ENCODE measurements around the gene NME3. TPM values are rescaled to one million over a fixed set of nuclear protein-coding genes. Genes with fewer than 3 reads are reported as not detected.

The NME3 gene
- total and polyA plus RNA-seq, 9 of the 15 experiments (the other 6 are each of a cell fraction or from before 2014, with no cell fraction given), result 0.68 to 76.3 (median 11.5) TPM

DNA sequence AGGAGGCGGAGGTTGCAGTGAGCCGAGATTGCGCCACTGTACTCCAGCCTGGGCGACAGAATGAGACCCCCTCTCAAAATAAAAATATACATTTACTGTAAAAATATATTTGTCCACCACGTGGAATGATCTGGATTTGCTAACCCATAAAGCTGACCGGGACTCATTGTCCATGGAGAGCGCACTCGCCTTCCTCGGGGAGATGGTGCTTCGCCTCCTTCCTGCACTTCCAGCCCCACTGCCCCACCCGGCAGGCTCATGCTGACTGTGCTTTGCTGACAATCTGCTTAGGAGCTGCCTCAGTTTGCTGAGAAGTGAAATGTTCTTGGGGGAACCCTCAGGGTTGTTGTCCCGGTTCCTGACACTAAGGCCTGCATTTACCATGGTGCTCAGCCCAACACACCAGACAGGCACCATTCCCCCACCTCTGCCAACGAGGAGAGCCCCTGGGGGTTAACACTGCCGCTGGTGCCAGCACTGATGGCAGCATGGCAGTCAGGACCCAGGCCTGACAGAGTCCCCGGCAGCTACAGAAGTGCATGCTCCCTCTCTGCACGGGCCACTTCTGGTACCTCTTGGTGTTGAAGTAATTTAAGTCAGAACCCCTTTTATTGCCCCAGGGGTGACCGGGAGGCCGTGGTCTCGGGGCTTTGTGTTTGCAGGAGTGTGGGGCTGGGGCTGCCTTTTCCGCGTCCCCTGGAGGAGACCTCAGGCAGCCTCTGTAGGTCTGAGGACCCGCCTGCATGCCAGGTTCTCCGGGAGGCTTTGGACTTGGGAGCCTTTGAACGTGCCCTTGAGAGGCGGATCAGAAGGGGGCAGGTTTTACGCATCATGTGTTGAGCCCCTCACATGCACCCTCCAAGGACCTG, 13.9 kb upstream of the NME3 start:
- Histone ChIP-seq H3K4me3 (no peak overlapping the region), H2AFZ (ENCODE audit: low read depth, low read length) (no peak overlapping the region), H3K9me3 (replicated peaks; ENCODE audit: control insufficient read depth, insufficient read depth, low read depth, low read length) (no peaks in the 10 kb centered on the region), H3K27me3 (ENCODE audit: control insufficient read depth in 2 of 2, insufficient read depth in 2 of 2, low read length in 2 of 2) (no peaks in the 10 kb centered on the region), H3K4me1 (replicated peaks in 1 of 2; ENCODE audit: control insufficient read depth in 2 of 2, insufficient read depth in 2 of 2, low read length in 2 of 2) (peaks cover 4 to 81% of the 10 kb centered on the region in 2 experiments; a peak in 3 of 5 replicates), H3K9ac (ENCODE audit: insufficient read depth in 1 of 2, low read depth in 2 of 2, low read length in 2 of 2) (peak overlapping the region in 1 of 2 experiments; percentile 58; a peak in 2 of 4 replicates), H3K79me2 (ENCODE audit: control insufficient read depth, insufficient read depth, low read length) (peaks cover 53% of the 10 kb centered on the region), H3K9me1 (ENCODE audit: control insufficient read depth, insufficient read depth, low read length) (no peaks in the 10 kb centered on the region), H3K36me3 (ENCODE audit: control insufficient read depth, insufficient read depth, low read length) (peaks cover 63% of the 10 kb centered on the region; the same call in 1 of the 3 replicates), H3K27ac (ENCODE audit: extremely low read depth, low read depth, low read length) (no peak overlapping the region), H3K4me2 (ENCODE audit: insufficient read depth, low read length) (no peak overlapping the region), H4K20me1 (replicated peaks; ENCODE audit: control insufficient read depth, insufficient read depth, low read length) (peaks cover 3% of the 10 kb centered on the region; the same call in 1 of the 2 replicates)
- FAIRE-seq (no peak), DNase-seq (ENCODE audit: extremely low read depth in 1 of 4, low spot score in 3 of 4) (no peak), ATAC-seq (no peak)
- no TSS peak for BruUV-seq (replicated peaks)
- WGBS (ENCODE audit: insufficient coverage, low coverage, missing lambda C conversion rate), result 94% methylated on average over 18 of the region's 26 CpGs
- CTCF ChIA-PET (ENCODE audit: low intra/inter-chr PET ratio), result no interaction called here
- POLR2A ChIA-PET, result interaction anchor here (0.7 to 0.9 kb wide), 2 partner anchors 8 to 9 kb away, joined by 3 to 5 read pairs; no protein-coding TSS in a partner anchor
- in situ Hi-C loops (cut with MboI) (loop anchor here (5.0 kb wide), 1 partner anchor 147 kb away; no protein-coding TSS in a partner anchor), intact Hi-C loops (cut with micrococcal nuclease) (loop anchor here (5.0 kb wide), 1 partner anchor 173 kb away; the partner anchor contains the start of genes CRAMP1 and IFT140)
- TF ChIP-seq, protein P1, sequence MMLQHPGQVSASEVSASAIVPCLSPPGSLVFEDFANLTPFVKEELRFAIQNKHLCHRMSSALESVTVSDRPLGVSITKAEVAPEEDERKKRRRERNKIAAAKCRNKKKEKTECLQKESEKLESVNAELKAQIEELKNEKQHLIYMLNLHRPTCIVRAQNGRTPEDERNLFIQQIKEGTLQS (IDR thresholded peaks at IDR 0.05), result no peak
- TF ChIP-seq, protein P1 (CRISPR knock-in tag; conservative IDR thresholded peaks at IDR 0.05), result no peak
- no peak for TF ChIP-seq POLR2AphosphoS2 (IDR thresholded peaks at IDR 0.05; ENCODE audit: low read length)
- TF ChIP-seq DIDO1 (tag; IDR thresholded peaks at IDR 0.05; ENCODE audit: low read depth), result no peak
- TF ChIP-seq, protein P2, sequence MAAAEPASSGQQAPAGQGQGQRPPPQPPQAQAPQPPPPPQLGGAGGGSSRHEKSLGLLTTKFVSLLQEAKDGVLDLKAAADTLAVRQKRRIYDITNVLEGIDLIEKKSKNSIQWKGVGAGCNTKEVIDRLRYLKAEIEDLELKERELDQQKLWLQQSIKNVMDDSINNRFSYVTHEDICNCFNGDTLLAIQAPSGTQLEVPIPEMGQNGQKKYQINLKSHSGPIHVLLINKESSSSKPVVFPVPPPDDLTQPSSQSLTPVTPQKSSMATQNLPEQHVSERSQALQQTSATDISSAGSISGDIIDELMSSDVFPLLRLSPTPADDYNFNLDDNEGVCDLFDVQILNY (CRISPR knock-in tag; IDR thresholded peaks at IDR 0.05), result no peak
- TF ChIP-seq ZSCAN29 (IDR thresholded peaks at IDR 0.05), result no peak
- no peak for TF ChIP-seq EP400 (IDR thresholded peaks at IDR 0.05)
- TF ChIP-seq TSC22D4 (tag; IDR thresholded peaks at IDR 0.05), result no peak
- no peak for TF ChIP-seq MCM2 (IDR thresholded peaks at IDR 0.05; ENCODE audit: low read depth)
- no peak for TF ChIP-seq ADNP (tag; IDR thresholded peaks at IDR 0.05)
- no peak for TF ChIP-seq DACH1 (IDR thresholded peaks at IDR 0.05; ENCODE audit: partially characterized antibody)
- TF ChIP-seq ZNF41 (CRISPR knock-in tag; conservative IDR thresholded peaks at IDR 0.05), result no peak
- TF ChIP-seq, protein P3, sequence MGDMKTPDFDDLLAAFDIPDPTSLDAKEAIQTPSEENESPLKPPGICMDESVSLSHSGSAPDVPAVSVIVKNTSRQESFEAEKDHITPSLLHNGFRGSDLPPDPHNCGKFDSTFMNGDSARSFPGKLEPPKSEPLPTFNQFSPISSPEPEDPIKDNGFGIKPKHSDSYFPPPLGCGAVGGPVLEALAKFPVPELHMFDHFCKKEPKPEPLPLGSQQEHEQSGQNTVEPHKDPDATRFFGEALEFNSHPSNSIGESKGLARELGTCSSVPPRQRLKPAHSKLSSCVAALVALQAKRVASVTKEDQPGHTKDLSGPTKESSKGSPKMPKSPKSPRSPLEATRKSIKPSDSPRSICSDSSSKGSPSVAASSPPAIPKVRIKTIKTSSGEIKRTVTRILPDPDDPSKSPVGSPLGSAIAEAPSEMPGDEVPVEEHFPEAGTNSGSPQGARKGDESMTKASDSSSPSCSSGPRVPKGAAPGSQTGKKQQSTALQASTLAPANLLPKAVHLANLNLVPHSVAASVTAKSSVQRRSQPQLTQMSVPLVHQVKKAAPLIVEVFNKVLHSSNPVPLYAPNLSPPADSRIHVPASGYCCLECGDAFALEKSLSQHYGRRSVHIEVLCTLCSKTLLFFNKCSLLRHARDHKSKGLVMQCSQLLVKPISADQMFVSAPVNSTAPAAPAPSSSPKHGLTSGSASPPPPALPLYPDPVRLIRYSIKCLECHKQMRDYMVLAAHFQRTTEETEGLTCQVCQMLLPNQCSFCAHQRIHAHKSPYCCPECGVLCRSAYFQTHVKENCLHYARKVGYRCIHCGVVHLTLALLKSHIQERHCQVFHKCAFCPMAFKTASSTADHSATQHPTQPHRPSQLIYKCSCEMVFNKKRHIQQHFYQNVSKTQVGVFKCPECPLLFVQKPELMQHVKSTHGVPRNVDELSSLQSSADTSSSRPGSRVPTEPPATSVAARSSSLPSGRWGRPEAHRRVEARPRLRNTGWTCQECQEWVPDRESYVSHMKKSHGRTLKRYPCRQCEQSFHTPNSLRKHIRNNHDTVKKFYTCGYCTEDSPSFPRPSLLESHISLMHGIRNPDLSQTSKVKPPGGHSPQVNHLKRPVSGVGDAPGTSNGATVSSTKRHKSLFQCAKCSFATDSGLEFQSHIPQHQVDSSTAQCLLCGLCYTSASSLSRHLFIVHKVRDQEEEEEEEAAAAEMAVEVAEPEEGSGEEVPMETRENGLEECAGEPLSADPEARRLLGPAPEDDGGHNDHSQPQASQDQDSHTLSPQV (IDR thresholded peaks at IDR 0.05), result no peak
- no peak for TF ChIP-seq JUNB (CRISPR knock-in tag; conservative IDR thresholded peaks at IDR 0.05)
- TF ChIP-seq, protein P4, sequence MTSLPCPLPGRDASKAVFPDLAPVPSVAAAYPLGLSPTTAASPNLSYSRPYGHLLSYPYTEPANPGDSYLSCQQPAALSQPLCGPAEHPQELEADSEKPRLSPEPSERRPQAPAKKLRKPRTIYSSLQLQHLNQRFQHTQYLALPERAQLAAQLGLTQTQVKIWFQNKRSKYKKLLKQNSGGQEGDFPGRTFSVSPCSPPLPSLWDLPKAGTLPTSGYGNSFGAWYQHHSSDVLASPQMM (CRISPR knock-in tag; IDR thresholded peaks at IDR 0.05), result no peak
- no peak for TF ChIP-seq ETV1 (tag; conservative IDR thresholded peaks at IDR 0.05; ENCODE audit: low read depth)
